Omental fat pad (tissue), 4 donors: Measurements from ENCODE around the gene PEX3. TPM values are rescaled to one million over a fixed set of nuclear protein-coding genes. Genes with fewer than 3 reads are reported as not detected.
"Not testable (repeated sequence)": the region's sequence is repeated elsewhere in the genome, so short reads cannot be mapped to it uniquely, and the experiment has no call there.

Source experiments
- ATAC-seq: fragments of 150-250 bp; one replicate; pipeline ENCODE4 v1.9.1; 2016; ENCODE audit warnings: mild to moderate bottlenecking, moderate library complexity; ENCODE audit not compliant: low FRiP score
- DNase-seq: peaks from one replicate; pipeline ENCODE4 v3.0.0-alpha.2; 2019; ENCODE audit warnings: low spot score
- CTCF ChIP-seq, 3 donors: fragments of 450-650 bp; IDR thresholded peaks; one replicate each; pipeline ENCODE4 v1.5.1; 2016 to 2017; ENCODE audit warnings: antibody characterized with exemption in 3 of 3, mild to moderate bottlenecking in 3 of 3, moderate library complexity in 2 of 3
- total RNA-seq, 4 donors: library from RNA; depleted of rRNA; stranded (reverse); fragments of >200 nt; gene quantifications; one replicate each; pipeline ENCODE4 v1.1.0, GENCODE V29; 2016

The PEX3 gene
- total RNA-seq, 4 donors from 2014 or later: 9.7 to 14.2 (median 11.9) TPM

DNA sequence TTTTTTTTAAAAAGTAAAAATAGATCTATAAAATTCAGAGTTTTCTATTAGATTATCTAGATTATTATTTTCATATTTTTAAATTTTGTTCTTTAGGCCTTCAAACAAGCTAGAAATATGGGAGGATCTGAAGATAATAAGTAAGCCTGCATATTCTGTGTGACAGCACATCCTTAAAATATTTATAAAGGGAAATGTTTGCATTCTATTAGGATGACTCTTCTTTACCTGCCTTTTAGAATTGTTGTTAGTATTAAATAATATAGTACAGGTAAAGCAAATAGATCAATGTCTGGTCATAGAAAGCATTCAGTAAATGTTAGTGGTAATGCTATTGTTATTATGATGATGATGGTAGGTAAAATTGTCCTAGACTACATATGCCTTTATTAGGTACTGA lies 17.4 kb downstream of the PEX3 start:
- no peak for TF ChIP-seq CTCF (IDR thresholded peaks at IDR 0.05)
- DNase-seq (no peak), ATAC-seq (no peak)

DNA sequence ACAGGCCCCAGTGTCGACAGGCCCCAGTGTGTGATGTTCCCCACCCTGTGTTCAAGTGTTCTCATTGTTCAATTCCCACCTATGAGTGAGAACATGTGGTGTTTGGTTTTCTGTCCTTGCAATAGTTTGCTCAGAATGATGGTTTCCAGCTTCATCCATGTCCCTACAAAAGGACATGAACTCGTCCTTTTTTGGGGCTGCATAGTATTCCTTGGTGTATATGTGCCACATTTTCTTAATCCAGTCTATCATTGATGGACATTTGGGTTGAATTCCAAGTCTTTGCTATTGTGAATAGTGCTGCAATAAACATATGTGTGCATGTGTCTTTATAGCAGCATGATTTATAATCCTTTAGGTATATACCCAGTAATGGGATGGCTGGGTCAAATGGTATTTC lies 18.2 kb downstream of the PEX3 start:
- DNase-seq, ATAC-seq: not testable (repeated sequence)

DNA sequence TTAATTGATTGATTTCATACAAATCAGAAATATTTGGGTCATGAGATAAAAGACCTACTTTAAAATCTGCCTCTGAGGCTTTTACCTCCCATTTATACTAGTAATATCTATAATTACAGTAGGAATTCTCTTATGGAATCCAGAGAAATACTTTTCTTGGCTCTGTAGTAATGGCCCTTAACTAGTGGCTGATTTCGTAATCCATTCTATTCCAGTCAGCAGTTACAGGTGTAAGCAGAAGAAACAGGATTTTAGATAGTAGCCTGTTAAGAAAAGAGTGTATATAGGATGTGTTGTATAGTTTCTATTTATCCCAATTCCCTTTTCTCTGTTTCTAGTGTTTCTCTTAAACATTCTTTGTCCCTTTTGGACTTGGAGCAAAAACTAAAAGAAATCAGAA lies 21.2 kb downstream of the PEX3 start:
- no peak for TF ChIP-seq CTCF (IDR thresholded peaks at IDR 0.05)
- no peak for ATAC-seq

DNA sequence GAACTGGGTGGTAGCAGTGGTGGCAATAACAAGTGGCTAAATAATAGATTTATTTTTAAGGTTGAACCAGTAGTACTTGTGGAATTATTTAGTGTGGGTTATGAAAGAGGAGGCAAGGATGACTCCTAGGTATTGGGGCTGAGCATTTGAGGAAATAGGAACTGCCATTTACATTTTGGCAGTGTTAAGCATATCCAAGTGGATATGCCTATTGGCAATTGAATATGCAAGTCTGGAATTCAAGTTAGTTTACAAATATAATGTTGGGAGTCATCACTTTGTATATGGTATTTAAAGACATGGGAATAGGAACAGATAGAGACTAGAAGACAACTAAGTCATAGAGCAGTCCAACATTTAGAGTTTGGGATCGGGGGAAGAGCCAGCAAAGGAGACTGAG lies 25.9 kb downstream of the PEX3 start:
- DNase-seq (no peak), ATAC-seq (no peak)
- no peak for TF ChIP-seq CTCF (IDR thresholded peaks at IDR 0.05)

More for the DNA sequence above, 21.2 kb downstream of the PEX3 start:
- DNase-seq: no peak

DNA sequence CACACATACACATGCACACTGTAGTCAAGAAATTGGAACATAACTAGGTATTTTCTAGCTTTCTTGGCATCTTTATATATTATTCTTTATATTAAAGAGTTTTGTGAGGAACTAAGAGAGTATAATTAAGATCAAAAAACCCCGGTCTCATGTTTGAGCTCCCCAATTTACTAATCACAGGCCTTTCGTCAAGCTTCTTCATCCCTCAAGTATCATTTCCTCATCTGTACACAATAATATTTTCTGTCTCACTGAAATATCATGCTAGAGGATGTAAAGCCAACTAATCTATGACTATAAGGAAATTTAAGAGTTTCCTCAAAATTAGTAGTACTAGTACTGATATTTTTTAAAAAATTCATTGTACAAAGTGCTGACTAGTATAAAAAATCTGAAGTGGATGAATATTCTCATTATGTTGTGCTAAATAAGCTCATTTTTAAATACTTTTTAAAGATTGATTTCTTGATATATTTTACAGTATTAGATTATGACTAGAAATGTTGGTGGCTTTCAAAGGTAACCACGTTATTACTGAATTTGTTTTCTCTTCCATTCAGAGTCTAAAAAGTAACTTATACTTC lies 28.0 kb downstream of the PEX3 start:
- no peak for ATAC-seq
- no peak for TF ChIP-seq CTCF (IDR thresholded peaks at IDR 0.05)

DNA sequence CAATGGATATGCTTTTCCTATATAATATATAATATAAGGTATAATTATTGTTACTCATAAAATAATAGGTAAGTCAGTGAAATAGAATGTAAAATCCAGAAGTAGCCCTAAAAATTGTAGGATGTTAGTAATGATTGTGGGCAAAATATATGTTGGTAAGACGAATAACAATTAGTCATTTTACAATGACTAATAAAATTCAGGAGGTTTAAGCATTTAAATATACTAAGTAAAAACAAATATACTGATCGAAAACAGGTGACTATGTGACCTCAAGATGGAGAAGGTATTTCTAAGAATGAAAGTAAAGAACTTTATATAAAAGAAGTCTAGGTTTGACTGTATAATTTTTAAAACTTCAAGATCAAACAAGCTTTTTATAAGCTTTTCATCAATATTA lies 32.0 kb downstream of the PEX3 start:
- no peak for ATAC-seq
- TF ChIP-seq CTCF (IDR thresholded peaks at IDR 0.05): no peak

More for the DNA sequence above, 28.0 kb downstream of the PEX3 start:
- DNase-seq: no peak

DNA sequence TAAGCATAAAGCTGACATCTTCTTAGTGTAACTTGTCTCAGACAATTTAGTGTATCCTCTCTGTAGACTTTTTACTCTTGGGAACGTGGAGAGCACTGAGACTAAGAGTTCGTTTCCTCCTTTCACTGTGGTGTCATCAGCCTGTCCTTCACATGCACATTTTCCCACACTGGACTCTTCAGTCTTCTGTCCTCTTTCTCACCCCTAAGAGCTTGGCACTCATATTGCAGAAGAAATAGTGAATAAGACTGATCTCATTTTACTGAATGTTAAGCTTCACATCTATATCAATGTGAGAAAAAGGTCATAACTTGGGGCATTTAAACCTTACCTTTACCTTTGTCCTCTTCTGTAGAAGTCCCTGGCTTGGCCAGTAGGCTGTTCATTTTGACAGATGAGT lies 35.4 kb downstream of the PEX3 start:
- no peak for ATAC-seq
- DNase-seq: no peak
- no peak for TF ChIP-seq CTCF (IDR thresholded peaks at IDR 0.05)

More for the DNA sequence above, 32.0 kb downstream of the PEX3 start:
- no peak for DNase-seq
